Adipocyte (in vitro differentiated cells): ENCODE data around the gene CD58.
"Not testable (repeated sequence)": the region's sequence is repeated elsewhere in the genome, so short reads cannot be mapped to it uniquely, and the experiment has no call there.

Experiments
- DNase-seq: peaks from one replicate; pipeline ENCODE4 v3.0.0-alpha.2; 2015; ENCODE audit warnings: low read depth
- H3K27me3 ChIP-seq: replicated peaks from 2 replicates; pipeline ENCODE4 v1.7.0; 2013; ENCODE audit warnings: mild to moderate bottlenecking, low read length, moderate library complexity; ENCODE audit not compliant: control insufficient read depth, insufficient read depth
- H3K36me3 ChIP-seq: 2 replicates; pipeline ENCODE4 v1.7.0; 2013; ENCODE audit warnings: low read length, mild to moderate bottlenecking, moderate library complexity; ENCODE audit not compliant: control insufficient read depth, insufficient read depth, severe bottlenecking
- H3K4me1 ChIP-seq: 2 replicates; pipeline ENCODE4 v1.7.0; 2013; ENCODE audit warnings: mild to moderate bottlenecking, low read length, moderate library complexity; ENCODE audit not compliant: control insufficient read depth, insufficient read depth
- H3K4me3 ChIP-seq: 2 replicates; pipeline ENCODE4 v1.7.0; 2013; ENCODE audit warnings: mild to moderate bottlenecking, low read length, moderate library complexity
- H3K9ac ChIP-seq: 2 replicates; pipeline ENCODE4 v1.7.0; 2013; ENCODE audit warnings: mild to moderate bottlenecking, low read length, moderate library complexity
- H3K9me3 ChIP-seq: 2 replicates; pipeline ENCODE4 v1.7.0; 2013; ENCODE audit warnings: mild to moderate bottlenecking, low read length, moderate library complexity; ENCODE audit not compliant: control insufficient read depth

Gene CD58

GRCh38 chr1:116604408-116604807 lies 33.6 kb upstream of the CD58 start:
- not testable (repeated sequence) for H3K9me3 ChIP-seq, H3K27me3 ChIP-seq, DNase-seq, H3K4me1 ChIP-seq, H3K9ac ChIP-seq, H3K36me3 ChIP-seq, H3K4me3 ChIP-seq

GRCh38 chr1:116603646-116604045 lies 32.8 kb upstream of the CD58 start:
- not testable (repeated sequence) for H3K4me1 ChIP-seq, H3K4me3 ChIP-seq, H3K27me3 ChIP-seq, H3K9me3 ChIP-seq, H3K9ac ChIP-seq, H3K36me3 ChIP-seq, DNase-seq

GRCh38 chr1:116599369-116599768 lies 28.5 kb upstream of the CD58 start:
- H3K9ac ChIP-seq, H3K9me3 ChIP-seq, DNase-seq, H3K27me3 ChIP-seq, H3K4me1 ChIP-seq, H3K4me3 ChIP-seq, H3K36me3 ChIP-seq: not testable (repeated sequence)

GRCh38 chr1:116598420-116599036 lies 27.7 kb upstream of the CD58 start:
- not testable (repeated sequence) for H3K36me3 ChIP-seq, H3K9me3 ChIP-seq, H3K27me3 ChIP-seq, H3K4me1 ChIP-seq, H3K9ac ChIP-seq, H3K4me3 ChIP-seq, DNase-seq

GRCh38 chr1:116597388-116597787 lies 26.6 kb upstream of the CD58 start:
- H3K9ac ChIP-seq, H3K4me3 ChIP-seq, DNase-seq, H3K27me3 ChIP-seq, H3K36me3 ChIP-seq, H3K4me1 ChIP-seq, H3K9me3 ChIP-seq: not testable (repeated sequence)

GRCh38 chr1:116596742-116597307 lies 26.0 kb upstream of the CD58 start:
- H3K36me3 ChIP-seq, H3K27me3 ChIP-seq, H3K4me3 ChIP-seq, H3K9ac ChIP-seq, H3K4me1 ChIP-seq, H3K9me3 ChIP-seq, DNase-seq: not testable (repeated sequence)

GRCh38 chr1:116595946-116596741 lies 25.3 kb upstream of the CD58 start:
- DNase-seq = peak; percentile 65
- H3K9ac ChIP-seq, H3K27me3 ChIP-seq, H3K36me3 ChIP-seq, H3K9me3 ChIP-seq, H3K4me1 ChIP-seq: not testable (repeated sequence)
- H3K4me3 ChIP-seq = peak overlapping the region; percentile 51

GRCh38 chr1:116595065-116595840 lies 24.4 kb upstream of the CD58 start:
- not testable (repeated sequence) for H3K4me1 ChIP-seq, DNase-seq, H3K4me3 ChIP-seq, H3K36me3 ChIP-seq, H3K27me3 ChIP-seq, H3K9me3 ChIP-seq, H3K9ac ChIP-seq

GRCh38 chr1:116593977-116594376 lies 23.2 kb upstream of the CD58 start:
- not testable (repeated sequence) for H3K9ac ChIP-seq, H3K36me3 ChIP-seq, H3K4me3 ChIP-seq, H3K4me1 ChIP-seq, DNase-seq, H3K9me3 ChIP-seq, H3K27me3 ChIP-seq

GRCh38 chr1:116593401-116593800 lies 22.6 kb upstream of the CD58 start:
- H3K4me3 ChIP-seq, H3K27me3 ChIP-seq, DNase-seq, H3K4me1 ChIP-seq, H3K9ac ChIP-seq, H3K36me3 ChIP-seq, H3K9me3 ChIP-seq: not testable (repeated sequence)

- DNase-seq, H3K4me3 ChIP-seq, H3K4me1 ChIP-seq, H3K9me3 ChIP-seq, H3K9ac ChIP-seq, H3K36me3 ChIP-seq, H3K27me3 ChIP-seq: not testable (repeated sequence)
Measured at GRCh38 chr1:116591951-116592605, 21.3 kb upstream of the CD58 start.
